ENCODE results near the gene PICK1.
A peak's percentile ranks its signal among the peaks of the same experiment; 100 is the strongest.

Gene PICK1

GRCh38 chr22:38056969-38057891, at the start of gene PICK1:
PICK1 (plus strand) TSS chr22:38057404; CDS start chr22:38057810, 406 bp downstream.
- peak; percentile 74 to 85 for DNase-seq

DNA sequence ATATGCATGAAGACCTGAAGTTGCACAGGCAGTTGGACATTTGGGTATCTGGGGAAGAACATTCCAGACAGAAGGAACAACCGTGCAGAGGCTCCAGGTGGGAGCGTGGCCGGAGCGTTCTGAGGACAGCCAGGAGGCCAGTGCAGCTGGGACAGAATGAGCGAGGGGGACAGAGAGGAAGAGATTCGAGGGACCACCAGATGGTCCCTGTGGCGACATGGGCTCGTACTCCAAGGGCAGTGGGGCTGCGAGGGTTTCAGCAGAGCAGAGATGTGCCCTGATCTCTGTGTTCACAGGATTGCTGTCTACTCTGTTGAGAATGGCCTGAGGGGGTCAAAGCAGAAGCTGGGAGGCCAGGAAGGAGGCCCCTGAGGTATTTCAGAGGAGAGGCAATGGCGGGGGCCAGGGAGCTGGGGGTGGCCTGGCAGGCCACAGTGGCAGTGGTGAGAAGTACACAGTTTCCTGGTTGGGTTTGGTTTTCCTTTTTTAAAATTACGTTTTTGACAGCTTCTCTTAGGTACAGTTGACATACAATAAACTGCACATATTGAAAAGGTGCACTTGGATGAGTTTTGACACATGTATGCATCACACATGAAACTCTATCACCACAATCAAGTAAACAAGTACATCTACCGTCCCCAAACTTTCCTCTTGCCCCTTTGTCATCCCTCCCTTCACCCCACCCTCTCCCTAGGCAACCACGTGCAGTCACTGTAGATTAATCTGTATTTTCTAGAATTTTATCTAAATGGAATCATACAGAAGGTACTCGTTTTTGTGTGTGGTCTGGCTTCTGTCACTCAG, 48.0 kb upstream of the PICK1 start:
- DNase-seq, result no peak

DNA sequence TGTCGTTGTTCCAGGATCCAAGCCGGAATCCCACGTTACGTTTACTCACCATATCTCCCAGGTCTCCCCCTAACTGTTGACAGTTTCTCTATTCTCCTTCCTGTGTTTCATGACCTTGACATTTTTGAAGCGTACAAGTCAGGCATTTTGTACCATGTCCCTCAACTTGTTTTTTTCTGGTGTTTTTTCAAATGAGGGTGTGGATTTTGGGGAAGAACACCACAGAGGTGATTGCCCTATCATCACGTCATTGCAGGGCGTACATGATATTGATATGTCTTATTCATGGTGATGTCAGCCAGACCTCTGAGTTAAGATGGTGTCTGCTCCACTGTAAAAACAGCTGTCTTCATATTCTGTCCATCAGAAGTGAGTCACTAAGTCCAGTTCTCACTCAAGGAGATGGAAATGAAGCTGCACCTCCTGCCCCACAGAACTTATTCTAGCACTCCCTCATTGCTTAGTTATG, 44.6 kb upstream of the PICK1 start:
- no peak for DNase-seq

DNA sequence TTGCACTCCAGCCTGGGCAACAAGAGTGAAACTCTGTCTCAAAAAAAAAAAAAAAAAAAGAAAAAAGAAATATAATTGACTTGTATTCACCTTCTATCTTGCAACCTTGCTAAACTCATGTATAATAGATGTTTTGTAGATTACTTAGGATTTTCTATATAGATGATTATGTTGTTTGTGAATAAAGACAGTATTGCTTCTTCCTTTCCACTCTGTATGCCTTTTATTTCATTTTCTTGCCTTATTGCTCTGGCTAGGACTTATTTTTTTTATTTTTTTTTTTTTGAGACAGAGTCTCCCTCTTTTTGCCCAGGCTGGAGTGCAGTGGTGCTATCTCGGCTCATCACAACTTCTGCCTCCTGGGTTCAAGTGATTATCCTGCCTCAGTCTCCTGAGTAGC, 43.1 kb upstream of the PICK1 start:
- no peak for DNase-seq

GRCh38 chr22:38016182-38017151, 40.7 kb upstream of the PICK1 start:
- DNase-seq, result peak in 1 of 2 experiments; percentile 25

DNA sequence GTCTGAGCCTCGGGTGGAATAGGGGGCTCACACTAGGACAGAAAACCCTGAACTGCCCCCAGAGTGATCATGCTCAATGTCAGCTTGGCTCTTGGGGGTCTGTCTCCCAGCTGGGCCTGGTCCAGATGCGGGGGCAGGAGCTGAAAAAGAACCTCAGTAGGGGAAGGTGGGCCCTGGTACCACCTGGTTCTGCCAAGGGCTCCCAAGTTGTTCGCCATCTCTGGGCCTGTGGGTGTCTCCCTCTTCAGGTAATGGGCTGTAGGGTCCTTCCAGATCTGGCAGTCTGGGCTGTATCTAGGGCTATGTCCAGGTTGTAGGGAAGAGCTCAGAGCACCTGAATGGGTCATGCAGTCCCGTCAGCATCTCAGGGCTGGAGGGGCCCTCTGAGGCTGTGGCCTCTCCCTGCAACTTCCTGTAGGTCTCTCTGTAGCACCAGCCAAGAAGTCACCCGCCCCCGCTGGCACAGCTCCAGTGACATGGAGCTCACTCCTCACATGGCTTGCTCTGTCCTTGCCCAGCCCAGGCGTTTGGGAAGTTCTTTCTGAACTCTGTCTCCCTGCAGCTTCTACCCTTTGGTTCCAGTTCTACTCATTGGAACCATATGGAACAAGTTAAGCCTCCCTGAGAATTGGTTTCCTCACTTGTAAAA, 39.8 kb upstream of the PICK1 start:
- DNase-seq, result peak in 1 of 2 experiments; percentile 47

GRCh38 chr22:38017939-38018885, 39.0 kb upstream of the PICK1 start:
- DNase-seq, result no peak

- no peak for DNase-seq
Observed at GRCh38 chr22:38018938-38019827, 38.0 kb upstream of the PICK1 start.

DNA sequence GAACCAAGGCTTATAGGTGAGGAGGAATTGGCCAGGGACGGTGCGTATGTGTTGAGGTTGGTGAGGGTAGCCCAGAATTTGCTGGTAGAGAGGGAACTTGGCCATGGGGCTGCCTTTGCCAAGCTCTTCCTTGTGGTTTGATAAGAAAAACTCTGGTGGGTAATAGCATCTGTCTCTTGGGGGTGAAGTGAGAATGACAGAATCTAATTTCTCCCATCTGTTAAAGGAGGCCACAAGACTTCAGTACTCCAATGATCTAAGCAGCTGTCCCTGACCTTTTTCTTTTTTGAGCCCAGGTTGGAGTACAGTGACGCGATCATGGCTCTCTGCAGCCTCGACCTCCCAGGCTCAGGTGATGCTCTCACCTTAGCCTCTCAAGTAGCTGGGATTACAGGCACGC, 36.0 kb upstream of the PICK1 start:
- no peak for DNase-seq

DNA sequence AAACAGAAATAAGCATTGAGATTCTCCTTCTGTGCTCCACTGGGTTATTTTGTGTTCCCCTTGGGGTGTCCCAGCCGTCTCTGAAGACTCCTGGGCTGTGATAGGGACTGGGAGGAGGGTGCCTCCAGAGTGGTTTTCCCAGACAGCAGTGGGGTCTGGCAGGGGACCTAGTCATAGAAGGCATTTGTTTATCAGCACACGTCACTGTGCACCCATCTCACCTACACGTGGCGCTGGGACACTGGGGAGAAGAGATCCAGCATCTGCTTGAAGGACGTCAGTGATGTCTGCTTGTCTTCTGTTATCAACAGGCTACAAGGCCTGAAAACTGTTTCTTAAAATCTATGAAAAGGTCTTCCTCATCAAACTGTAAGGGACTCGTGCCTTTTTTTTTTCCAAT, 34.2 kb upstream of the PICK1 start:
- DNase-seq, result no peak

GRCh38 chr22:38025514-38025913, 31.7 kb upstream of the PICK1 start:
- DNase-seq, result no peak

GRCh38 chr22:38026130-38027111, 30.8 kb upstream of the PICK1 start:
- DNase-seq, result no peak

GRCh38 chr22:38027487-38027886, 29.7 kb upstream of the PICK1 start:
- DNase-seq, result no peak

- no peak for DNase-seq
Observed at GRCh38 chr22:38028344-38029130, 28.7 kb upstream of the PICK1 start.

- DNase-seq, result no peak
Observed at GRCh38 chr22:38029370-38029769, 27.8 kb upstream of the PICK1 start.

DNA sequence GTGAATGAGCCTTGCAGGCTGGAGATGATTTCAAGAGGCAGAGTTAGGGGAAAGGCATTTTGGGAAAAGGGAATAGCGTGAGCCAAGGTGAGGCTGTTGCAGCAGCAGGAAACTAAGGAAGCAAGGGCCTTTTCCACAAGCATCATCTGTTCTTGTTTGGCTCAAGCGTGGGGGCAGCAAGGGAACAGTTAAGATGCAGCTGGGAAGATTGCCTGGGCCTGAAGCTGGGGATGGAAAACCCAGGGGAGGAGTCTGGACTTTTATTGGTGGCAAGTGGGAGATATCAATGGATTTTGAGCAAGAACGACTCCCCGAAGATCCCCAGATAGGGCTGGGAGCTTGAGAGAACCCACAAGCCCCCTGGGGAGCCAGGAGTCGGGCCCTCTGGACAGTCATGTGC, 27.3 kb upstream of the PICK1 start:
- DNase-seq, result no peak

- no peak for DNase-seq
Observed at GRCh38 chr22:38030311-38031133, 26.7 kb upstream of the PICK1 start.
